Keratinocyte (primary cell): Measurements from ENCODE around the gene CSHL1. TPM values are rescaled to one million over a fixed set of nuclear protein-coding genes. Genes with fewer than 3 reads are reported as not detected.
"Not testable (repeated sequence)": the region's sequence is repeated elsewhere in the genome, so short reads cannot be mapped to it uniquely, and the experiment has no call there.

Experiments used
- DNase-seq: peaks from one replicate; pipeline ENCODE4 v3.0.0-alpha.2; 2011; ENCODE audit warnings: low read depth, missing footprints, low spot score
- FAIRE-seq: peaks from 2 replicates; lab custom pipeline; 2011; peaks lifted over from hg19 to GRCh38; lab: Jason Lieb, UNC
- H2AFZ ChIP-seq: 2 replicates; pipeline ENCODE4 v1.6.0; 2012; ENCODE audit warnings: low read length, control low read depth, inconsistent platforms; ENCODE audit not compliant: control insufficient read depth
- H3K27ac ChIP-seq: 2 replicates; pipeline ENCODE4 v1.5.1; 2011; ENCODE audit warnings: low read length; ENCODE audit not compliant: control insufficient read depth, insufficient read depth
- H3K27me3 ChIP-seq: 3 replicates; pipeline ENCODE4 v1.6.0; 2011; ENCODE audit warnings: low read length; ENCODE audit not compliant: control insufficient read depth, insufficient read depth; ENCODE audit errors: extremely low read depth
- H3K36me3 ChIP-seq, 2 experiments: 2 replicates in 1 of 2; 3 replicates in 1 of 2; pipeline ENCODE4 v1.5.1; 2011; ENCODE audit warnings: low read length in 2 of 2, mild to moderate bottlenecking in 1 of 2; ENCODE audit not compliant: control insufficient read depth in 2 of 2, insufficient read depth in 2 of 2; ENCODE audit errors: extremely low read depth in 1 of 2
- H3K4me1 ChIP-seq: 3 replicates; pipeline ENCODE4 v1.5.1; 2011; ENCODE audit warnings: low read length; ENCODE audit not compliant: control insufficient read depth, insufficient read depth; ENCODE audit errors: extremely low read depth
- H3K4me2 ChIP-seq: 3 replicates; pipeline ENCODE4 v1.6.0; 2011; ENCODE audit warnings: low read depth, low read length; ENCODE audit not compliant: control insufficient read depth, insufficient read depth; ENCODE audit errors: extremely low read depth
- H3K4me3 ChIP-seq, 3 experiments: fragments of 200-600 bp in 1 of 3; sonication (generic) in 1 of 3; 2 replicates in 2 of 3; 3 replicates in 1 of 3; pipeline ENCODE4 v1.5.1; 2011 to 2016; ENCODE audit warnings: low read length in 3 of 3, mild to moderate bottlenecking in 3 of 3, control low read depth in 2 of 3, inconsistent platforms in 1 of 3, low read depth in 1 of 3, mixed read lengths in 1 of 3, mixed run types in 1 of 3, moderate library complexity in 1 of 3; ENCODE audit not compliant: control insufficient read depth in 2 of 3, insufficient read depth in 2 of 3; ENCODE audit errors: extremely low read depth in 1 of 3
- H3K79me2 ChIP-seq: 2 replicates; pipeline ENCODE4 v1.6.0; 2012; ENCODE audit warnings: low read length; ENCODE audit not compliant: control insufficient read depth, insufficient read depth
- H3K9ac ChIP-seq: 3 replicates; pipeline ENCODE4 v1.6.0; 2011; ENCODE audit warnings: low read length; ENCODE audit not compliant: control insufficient read depth, insufficient read depth; ENCODE audit errors: extremely low read depth
- H3K9me1 ChIP-seq: 3 replicates; pipeline ENCODE4 v1.6.0; 2011; ENCODE audit warnings: low read length; ENCODE audit not compliant: control insufficient read depth, insufficient read depth; ENCODE audit errors: extremely low read depth
- H3K9me3 ChIP-seq: 2 replicates; pipeline ENCODE4 v1.5.1; 2012; ENCODE audit warnings: low read depth, low read length; ENCODE audit not compliant: control insufficient read depth
- H4K20me1 ChIP-seq: 3 replicates; pipeline ENCODE4 v1.6.0; 2011; ENCODE audit warnings: low read length; ENCODE audit not compliant: control insufficient read depth, insufficient read depth; ENCODE audit errors: extremely low read depth
- EZH2 ChIP-seq: IDR thresholded peaks from one replicate; pipeline ENCODE4 v1.6.1; 2012; ENCODE audit warnings: inconsistent platforms, mild to moderate bottlenecking, low read length, moderate library complexity
- dilution Hi-C: fragments of 300-500 bp; cut with MboI; formaldehyde crosslinking; loops from one replicate; pipeline ENCODE4 v1.7.0; 2020; ENCODE audit warnings: low sequenced_read_pairs; ENCODE audit not compliant: extremely low pct_ligation_motif_present
- polyA plus RNA-seq, 5 experiments: library from polyadenylated mRNA; depleted of rRNA in 3 of 5; stranded (reverse) in 3 of 5; stranded (forward) in 1 of 5; unstranded in 1 of 5; fragments of >200 nt; gene quantifications; 1 replicate in 1 of 5; 2 replicates in 3 of 5; 3 replicates in 1 of 5; pipeline versions ENCODE4 v1.2.1 to v1.2.3, GENCODE V29; 2011 to 2012; ENCODE audit warnings: missing spikeins in 2 of 5, low read depth in 1 of 5, low replicate concordance in 1 of 5
- TF ChIP-seq, protein P1 (sequence below), 3 experiments: IDR thresholded peaks in 1 of 3; conservative IDR thresholded peaks in 1 of 3; optimal IDR thresholded peaks in 1 of 3; 2 replicates in 2 of 3; 3 replicates in 1 of 3; pipeline versions ENCODE3 to v1.5.1; 2011; ENCODE audit warnings: low read length in 3 of 3, mild to moderate bottlenecking in 3 of 3, moderate library complexity in 2 of 3, control low read depth in 1 of 3, inconsistent platforms in 1 of 3; ENCODE audit not compliant: insufficient read depth in 2 of 3; ENCODE audit errors: extremely low read depth in 1 of 3

Gene CSHL1
- polyA plus RNA-seq, 1 donor (not counting 4 experiments of a cell fraction or from before 2014, with no cell fraction given), result not detected

DNA sequence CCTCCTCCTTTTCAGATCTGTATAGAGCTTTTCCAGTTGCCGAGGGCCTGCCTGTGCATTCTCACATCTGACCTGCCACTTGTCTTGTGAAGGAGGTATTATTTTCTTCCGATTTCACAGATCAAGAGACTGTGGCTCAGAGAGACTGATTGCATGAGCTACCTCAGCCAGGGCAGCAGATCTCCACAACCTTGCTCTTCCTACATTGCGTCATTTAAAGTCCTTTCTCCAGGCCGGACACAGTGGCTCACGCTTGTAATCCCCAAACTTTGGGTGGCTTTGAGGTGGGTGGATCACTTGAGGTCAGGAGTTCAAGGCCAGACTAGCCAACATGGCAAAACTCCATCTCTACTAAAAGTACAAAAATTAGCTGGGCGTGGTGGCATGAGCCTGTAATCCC, 9.0 kb upstream of the CSHL1 start:
- H3K9ac ChIP-seq, H3K79me2 ChIP-seq, H3K4me1 ChIP-seq, H2AFZ ChIP-seq, H3K9me3 ChIP-seq, H3K36me3 ChIP-seq, H4K20me1 ChIP-seq, FAIRE-seq, H3K9me1 ChIP-seq, H3K27ac ChIP-seq, H3K4me3 ChIP-seq, dilution Hi-C loops, DNase-seq, H3K4me2 ChIP-seq, H3K27me3 ChIP-seq: not testable (repeated sequence)

DNA sequence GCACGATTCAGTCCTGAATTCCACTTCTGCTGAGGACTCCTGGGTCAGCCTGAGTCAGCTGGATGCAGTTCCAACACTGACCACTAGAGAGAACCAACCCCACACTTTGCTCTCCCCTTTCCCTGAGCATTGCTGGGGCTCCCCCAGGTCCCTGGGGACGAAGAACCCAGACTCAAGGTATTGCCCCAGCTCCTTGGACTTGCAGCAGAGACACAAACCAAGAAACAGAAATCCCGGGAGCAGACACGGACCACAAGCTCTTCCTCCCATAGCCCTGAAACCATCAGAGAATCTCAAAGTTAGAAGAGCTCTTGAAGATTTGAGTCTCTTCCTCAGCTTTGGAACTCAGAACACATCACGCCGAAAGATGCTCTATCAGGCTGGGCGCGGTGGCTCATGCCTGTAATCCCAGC, 8.3 kb upstream of the CSHL1 start:
- Histone ChIP-seq H3K9me1 (no peaks in the 10 kb centered on the region), H3K36me3 (no peaks in the 10 kb centered on the region), H2AFZ (no peak overlapping the region), H3K4me1 (no peaks in the 10 kb centered on the region), H3K9me3 (no peaks in the 10 kb centered on the region), H3K79me2 (no peaks in the 10 kb centered on the region), H4K20me1 (no peaks in the 10 kb centered on the region), H3K27ac (no peak overlapping the region), H3K4me3 (no peak overlapping the region), H3K27me3 (no peaks in the 10 kb centered on the region), H3K9ac (no peak overlapping the region), H3K4me2 (no peak overlapping the region)
- dilution Hi-C loops, result no loop called here
- DNase-seq, result no peak
- no peak for TF ChIP-seq EZH2
- TF ChIP-seq, protein P1, sequence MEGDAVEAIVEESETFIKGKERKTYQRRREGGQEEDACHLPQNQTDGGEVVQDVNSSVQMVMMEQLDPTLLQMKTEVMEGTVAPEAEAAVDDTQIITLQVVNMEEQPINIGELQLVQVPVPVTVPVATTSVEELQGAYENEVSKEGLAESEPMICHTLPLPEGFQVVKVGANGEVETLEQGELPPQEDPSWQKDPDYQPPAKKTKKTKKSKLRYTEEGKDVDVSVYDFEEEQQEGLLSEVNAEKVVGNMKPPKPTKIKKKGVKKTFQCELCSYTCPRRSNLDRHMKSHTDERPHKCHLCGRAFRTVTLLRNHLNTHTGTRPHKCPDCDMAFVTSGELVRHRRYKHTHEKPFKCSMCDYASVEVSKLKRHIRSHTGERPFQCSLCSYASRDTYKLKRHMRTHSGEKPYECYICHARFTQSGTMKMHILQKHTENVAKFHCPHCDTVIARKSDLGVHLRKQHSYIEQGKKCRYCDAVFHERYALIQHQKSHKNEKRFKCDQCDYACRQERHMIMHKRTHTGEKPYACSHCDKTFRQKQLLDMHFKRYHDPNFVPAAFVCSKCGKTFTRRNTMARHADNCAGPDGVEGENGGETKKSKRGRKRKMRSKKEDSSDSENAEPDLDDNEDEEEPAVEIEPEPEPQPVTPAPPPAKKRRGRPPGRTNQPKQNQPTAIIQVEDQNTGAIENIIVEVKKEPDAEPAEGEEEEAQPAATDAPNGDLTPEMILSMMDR (optimal IDR thresholded peaks at IDR 0.05 in 1 of 3, IDR thresholded peaks at IDR 0.05 in 1 of 3, conservative IDR thresholded peaks at IDR 0.05 in 1 of 3; ENCODE audit: extremely low read depth in 1 of 3, insufficient read depth in 2 of 3, low read length in 3 of 3), result peak; percentile 77 to 92 (median 89)
- FAIRE-seq, result peak; percentile 32

DNA sequence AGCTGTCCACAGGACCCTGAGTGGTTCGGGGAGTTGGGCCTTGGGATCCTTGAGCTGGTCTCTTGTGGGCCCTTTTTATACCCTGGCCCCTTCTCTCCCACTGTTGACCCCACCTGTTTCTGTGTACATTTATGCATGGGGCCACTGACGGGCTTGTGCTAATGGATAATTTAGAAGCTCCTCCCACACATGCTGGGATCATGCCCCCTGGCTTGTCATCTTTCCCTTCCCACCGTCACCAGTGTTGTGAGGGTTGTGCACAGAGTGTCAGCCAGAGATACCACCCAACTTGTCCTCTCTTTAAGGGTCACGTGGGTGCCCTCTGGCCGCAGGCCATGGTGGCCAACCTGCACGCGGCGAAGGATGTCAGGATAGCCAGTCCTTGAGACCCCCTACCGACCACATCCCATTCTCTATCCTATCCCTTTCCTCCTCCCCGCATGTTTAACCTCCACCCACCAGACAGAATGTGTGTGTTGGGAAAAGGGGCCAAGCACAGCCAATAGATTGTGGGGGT, 7.8 kb upstream of the CSHL1 start, which contains the start of gene GH1:
Gene GH1 (minus strand): TSS at position 51 of the 517 bp plus-strand sequence. CDS start 63 bp downstream, outside the sequence.
- H3K9me1 ChIP-seq, DNase-seq, H3K4me3 ChIP-seq, H3K79me2 ChIP-seq, H4K20me1 ChIP-seq, H3K9me3 ChIP-seq, H3K4me1 ChIP-seq, H2AFZ ChIP-seq, H3K36me3 ChIP-seq, H3K9ac ChIP-seq, H3K27me3 ChIP-seq, FAIRE-seq, H3K27ac ChIP-seq, H3K4me2 ChIP-seq, dilution Hi-C loops: not testable (repeated sequence)
